ELF-1 (cell line): ENCODE measurements around the gene AQP1.

Source experiments
- DNase-seq: peaks from one replicate; pipeline ENCODE4 v3.0.0-alpha.2; 2016; ENCODE audit warnings: low read depth, low spot score

Gene AQP1

DNA sequence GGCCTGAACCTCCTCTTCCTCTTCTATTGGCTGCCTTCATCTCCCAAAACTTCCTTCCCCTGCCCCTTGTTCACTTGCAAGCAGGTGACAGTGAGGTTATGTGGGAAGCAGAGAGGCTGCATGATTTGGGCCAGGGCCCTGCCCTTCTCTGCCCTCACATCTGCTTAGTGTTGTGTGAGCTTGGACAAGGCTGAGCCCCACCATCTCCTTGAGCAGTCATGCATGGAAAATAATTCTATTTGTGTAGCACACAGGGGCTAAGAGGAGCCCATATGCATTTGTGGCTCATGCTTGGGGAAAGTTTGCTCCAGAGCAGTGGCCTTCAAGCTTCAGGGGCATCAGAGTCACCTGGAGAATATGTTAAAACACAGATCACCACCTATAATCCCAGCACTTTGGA is 26.8 kb upstream of the AQP1 start:
- no peak for DNase-seq

GRCh38 chr7:30886608-30887011 is 25.0 kb upstream of the AQP1 start:
- DNase-seq = no peak

GRCh38 chr7:30887464-30887872 is 24.2 kb upstream of the AQP1 start:
- DNase-seq = peak; percentile 80

DNA sequence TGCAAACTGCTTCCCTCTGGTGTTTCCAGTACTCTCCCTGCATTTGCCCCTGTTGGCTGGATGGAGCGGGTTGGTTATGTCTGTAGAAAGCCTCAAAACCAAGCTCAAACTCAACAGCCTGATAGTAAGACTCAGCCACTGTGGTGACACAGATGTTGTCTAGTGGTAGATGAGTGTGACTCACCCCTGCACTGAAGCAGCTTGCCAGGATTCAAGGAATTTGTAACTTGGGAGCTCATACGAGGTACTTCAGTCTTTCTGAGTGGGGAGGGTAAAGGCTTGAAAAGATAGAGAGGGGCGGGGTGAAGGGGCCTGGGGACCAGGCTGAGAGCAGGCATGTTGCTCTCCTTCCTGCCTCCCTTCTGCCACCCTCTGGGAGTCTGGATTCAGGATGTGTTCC is 22.9 kb upstream of the AQP1 start:
- no peak for DNase-seq

DNA sequence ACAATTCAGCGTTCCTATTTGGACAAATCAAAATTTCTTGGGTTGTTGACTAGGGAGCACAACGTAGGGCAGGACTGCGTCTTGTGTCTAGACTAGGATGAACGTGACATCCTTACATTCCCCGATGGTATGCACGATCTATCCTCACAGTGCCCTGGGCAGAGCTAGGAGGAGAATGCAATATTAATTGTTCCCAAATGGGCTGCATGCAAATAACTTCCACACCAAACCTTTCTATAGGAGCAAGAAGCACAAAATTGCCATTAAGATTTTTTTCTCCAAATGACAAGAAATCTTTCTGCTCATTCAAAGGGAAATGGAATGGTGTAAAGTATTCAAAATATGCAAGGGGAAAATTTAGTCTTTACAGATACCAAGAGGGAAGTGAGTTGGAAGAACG is 21.4 kb upstream of the AQP1 start:
- DNase-seq = no peak

GRCh38 chr7:30893357-30893756 is 18.3 kb upstream of the AQP1 start:
- no peak for DNase-seq

DNA sequence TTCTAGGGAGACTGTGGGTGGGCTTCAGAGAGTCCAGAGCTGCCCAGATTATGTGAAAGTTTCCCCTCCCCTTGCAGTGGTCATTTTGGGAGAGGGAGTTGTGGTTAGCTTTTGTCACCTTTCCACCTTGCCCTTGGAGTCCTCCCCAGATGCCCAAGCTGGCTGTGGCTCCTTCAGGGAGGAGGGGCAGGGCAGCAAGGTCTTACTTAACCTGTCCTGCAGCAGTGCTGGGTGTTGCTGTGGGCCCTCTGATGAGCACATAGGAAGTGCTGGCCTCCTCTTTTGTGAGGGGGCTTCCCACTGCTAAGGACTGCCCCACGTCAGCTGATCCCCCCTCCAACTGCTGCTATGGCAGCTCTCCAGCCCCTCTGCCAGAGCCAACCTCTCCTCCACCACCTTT is 17.6 kb upstream of the AQP1 start:
- DNase-seq = no peak

DNA sequence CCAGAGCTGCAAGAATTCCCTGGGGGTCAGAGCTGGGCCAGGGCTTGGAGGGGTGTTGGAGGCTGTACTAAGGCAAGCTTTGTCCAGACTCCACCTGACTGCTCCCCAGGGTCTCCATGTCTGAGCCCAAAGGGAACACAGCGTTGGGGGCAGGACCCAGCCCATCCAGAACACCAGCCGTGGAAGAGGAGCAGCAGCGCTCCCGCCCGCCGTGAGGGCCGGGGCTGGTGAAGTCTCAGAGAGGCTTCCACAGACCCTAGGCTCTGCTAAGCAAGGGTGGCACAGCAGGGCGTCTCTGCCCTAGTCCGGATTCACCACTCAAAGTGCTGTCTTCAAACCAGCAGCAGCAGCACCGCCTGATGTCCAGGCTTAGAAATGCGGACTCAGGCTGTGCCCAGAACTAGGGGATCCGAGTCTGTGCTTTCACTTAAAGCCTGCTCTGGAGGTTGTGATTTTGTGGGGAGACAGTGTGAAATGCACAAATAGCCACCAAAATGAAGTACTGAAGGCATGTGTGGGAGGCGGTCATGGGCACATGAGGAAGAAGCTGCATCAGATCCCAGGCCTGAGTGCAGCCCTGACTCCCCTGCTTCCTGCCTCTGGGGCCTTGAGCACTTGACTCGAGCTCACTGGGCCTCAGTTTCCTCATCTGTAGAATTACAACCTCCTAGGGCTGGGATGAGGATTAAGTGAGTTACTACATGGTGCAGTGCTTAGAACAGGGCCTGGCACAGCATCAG is 16.6 kb upstream of the AQP1 start:
- no peak for DNase-seq

- DNase-seq = peak; percentile 58
Measured at GRCh38 chr7:30896036-30896435, 15.6 kb upstream of the AQP1 start.

DNA sequence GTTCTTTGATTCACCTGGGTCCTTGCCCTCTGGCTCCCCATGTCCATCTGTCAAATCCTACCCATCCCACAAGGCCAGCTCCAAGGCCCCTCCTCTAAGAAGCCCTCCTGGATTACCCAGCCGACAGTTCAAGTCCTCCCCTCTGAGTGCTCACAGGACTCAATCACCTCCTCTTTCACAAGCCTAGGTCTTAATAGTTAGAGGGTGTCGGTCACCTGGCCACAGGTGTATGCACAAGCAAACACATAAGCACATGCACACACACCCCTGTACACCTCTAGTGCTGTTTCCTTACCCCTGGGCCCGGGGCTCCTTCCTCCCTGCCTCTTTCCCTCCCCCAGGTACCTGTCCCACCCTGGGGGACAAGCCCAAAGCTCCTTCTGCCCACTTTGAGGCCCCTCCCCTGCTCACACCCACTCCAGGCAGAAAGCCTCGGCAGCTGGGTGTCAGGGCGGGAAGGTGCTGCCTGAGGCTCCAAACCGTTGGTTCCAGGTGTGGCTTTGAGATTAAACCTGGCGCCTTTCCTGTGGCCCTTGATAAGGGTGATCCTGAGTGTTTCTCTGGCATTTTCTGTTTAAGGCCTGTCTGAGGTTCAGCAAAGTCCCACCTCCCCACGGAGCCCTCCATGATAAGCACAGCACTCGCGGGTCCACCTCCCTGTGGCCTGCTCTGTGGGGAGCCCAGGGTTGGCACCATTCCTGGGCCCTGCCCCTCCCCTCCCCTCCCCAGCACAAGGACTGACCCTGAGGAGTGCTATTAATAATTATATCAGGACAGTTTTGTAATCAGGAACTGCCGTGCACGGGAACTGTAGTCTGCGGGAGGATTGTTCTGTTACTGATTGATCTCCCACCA is 14.6 kb upstream of the AQP1 start:
- no peak for DNase-seq

- no peak for DNase-seq
Measured at GRCh38 chr7:30897770-30898169, 13.9 kb upstream of the AQP1 start.

- no peak for DNase-seq
Measured at GRCh38 chr7:30898411-30898810, 13.2 kb upstream of the AQP1 start.

DNA sequence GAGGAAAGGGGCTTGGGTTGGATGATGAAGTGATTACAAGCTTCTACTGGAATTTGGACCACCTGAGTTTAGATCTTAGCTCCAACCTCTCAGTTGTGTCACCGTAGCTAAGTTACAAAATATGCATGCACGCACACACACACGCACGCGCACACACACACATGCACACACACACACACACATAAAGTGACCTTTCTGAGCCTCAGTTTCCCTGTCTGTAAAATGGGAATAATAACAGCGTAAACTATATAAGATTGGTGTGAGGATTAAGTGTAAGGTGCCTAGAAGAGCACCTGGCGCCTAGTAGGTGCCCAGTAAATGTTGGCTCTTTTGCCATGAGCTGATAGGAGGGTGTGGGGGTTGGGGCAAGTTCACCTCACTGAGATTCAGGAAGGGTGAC is 12.6 kb upstream of the AQP1 start:
- no peak for DNase-seq

DNA sequence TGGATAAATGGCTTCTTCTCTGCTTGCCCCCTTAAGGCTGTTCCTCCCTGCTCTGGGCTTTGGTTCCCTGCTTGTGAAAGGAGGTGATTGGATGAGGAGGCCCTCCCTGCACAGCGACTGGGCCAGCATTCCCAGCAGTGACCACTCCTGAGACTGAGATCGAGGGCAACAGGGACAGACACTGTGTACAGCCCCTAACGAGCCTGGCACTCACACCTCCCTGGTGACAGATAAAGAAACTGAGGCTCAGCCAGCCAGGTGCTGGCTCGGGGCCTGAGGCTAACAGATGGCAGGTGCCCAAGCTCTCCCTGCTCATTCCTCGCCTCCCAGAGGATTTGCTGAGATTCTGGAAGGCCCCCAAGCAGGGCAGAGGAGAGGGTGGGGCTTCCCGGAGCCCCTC is 12.0 kb upstream of the AQP1 start:
- no peak for DNase-seq

DNA sequence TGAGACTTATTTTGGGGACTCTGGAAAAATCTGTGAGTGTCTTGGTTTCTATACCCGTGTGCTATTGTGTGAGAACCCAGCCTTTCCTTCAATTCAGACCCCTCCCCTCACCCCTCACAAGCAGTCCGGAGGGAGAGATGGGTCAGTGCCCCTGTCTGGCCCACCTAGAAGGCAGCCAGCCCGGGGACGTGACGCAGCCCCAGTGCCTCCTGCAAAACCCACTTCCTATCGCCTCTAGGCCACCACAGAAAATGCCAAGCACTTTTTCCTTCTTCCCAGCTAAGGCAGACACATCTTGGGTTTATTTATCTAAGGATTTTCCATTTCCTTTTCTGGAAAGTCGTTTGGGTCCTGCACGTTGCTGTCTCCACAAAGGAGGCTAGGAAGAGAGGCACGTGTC is 11.6 kb upstream of the AQP1 start:
- no peak for DNase-seq

GRCh38 chr7:30900803-30901362 is 10.8 kb upstream of the AQP1 start:
- no peak for DNase-seq

GRCh38 chr7:30901856-30902255 is 9.8 kb upstream of the AQP1 start:
- no peak for DNase-seq

DNA sequence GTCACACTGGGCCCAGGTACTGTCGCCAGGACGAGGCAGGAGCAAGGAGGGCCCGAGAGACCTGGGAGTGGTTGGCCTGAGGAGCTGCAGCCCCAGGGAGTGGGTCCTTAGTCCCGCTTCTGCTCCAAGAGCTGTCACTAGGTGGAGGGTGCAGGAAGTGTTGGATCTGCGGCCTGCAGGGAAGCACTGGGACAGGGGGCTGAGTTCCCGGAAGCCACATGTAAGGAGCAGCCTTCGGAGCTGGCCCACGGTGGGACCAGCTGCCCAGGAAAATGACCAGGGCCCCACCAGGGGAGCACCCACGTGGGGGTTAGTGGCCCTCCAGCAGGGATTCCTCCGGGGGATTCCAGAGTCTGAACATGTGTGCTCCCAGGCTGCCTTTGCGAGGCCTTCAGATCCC is 9.2 kb upstream of the AQP1 start:
- no peak for DNase-seq

GRCh38 chr7:30903146-30903545 is 8.5 kb upstream of the AQP1 start:
- no peak for DNase-seq

GRCh38 chr7:30904561-30904960 is 7.1 kb upstream of the AQP1 start:
- no peak for DNase-seq

- DNase-seq = no peak
Measured at GRCh38 chr7:30905078-30906012, 6.3 kb upstream of the AQP1 start.

DNA sequence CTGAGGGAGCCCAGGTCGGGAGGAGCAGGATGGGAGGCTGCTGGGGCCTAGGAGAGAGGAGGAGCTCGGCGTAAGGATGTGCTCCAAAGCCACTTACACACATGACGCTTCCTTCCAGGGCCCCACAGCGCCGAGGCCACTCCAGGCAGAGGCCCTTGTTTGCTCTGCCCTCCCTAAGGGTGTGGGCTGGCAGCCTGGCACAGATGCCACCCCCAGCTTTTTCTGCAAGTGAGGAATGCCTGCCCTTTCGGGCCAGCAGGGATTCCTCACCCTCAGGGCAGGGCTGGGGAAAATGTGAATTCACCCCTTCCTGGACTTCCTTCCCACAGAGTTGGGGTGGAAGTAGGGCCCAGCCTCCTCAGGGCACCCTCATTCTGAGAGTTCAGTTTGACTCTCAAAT is 5.6 kb upstream of the AQP1 start:
- no peak for DNase-seq
